ENCODE results near the gene SAXO2.
"Not testable (repeated sequence)": the region's sequence is repeated elsewhere in the genome, so short reads cannot be mapped to it uniquely, and the experiment has no call there.

Gene SAXO2

DNA sequence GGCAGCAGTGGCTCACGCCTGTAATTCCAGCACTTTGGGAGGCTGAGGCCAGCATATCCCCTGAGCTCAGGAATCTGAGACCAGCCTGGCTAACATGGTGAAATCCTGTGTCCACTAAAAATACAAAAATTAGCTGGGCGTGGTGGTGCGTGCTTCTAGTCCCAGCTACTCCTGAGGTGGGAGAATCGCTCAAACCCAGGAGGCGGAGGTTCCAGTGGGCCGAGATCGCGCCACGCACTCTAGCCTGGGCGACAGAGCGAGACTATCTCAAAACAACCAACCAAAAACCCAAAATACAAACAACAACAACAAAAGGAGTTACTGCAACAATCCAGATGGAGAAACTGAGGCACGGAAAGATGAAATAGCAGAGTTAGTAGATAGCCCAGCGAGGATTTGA is 35.4 kb downstream of the SAXO2 start:
- TF ChIP-seq, protein P1, sequence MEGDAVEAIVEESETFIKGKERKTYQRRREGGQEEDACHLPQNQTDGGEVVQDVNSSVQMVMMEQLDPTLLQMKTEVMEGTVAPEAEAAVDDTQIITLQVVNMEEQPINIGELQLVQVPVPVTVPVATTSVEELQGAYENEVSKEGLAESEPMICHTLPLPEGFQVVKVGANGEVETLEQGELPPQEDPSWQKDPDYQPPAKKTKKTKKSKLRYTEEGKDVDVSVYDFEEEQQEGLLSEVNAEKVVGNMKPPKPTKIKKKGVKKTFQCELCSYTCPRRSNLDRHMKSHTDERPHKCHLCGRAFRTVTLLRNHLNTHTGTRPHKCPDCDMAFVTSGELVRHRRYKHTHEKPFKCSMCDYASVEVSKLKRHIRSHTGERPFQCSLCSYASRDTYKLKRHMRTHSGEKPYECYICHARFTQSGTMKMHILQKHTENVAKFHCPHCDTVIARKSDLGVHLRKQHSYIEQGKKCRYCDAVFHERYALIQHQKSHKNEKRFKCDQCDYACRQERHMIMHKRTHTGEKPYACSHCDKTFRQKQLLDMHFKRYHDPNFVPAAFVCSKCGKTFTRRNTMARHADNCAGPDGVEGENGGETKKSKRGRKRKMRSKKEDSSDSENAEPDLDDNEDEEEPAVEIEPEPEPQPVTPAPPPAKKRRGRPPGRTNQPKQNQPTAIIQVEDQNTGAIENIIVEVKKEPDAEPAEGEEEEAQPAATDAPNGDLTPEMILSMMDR (IDR thresholded peaks at IDR 0.05; ENCODE audit: extremely low read depth, insufficient read depth, missing control alignments): no peak
- DNase-seq (ENCODE audit: low spot score): no peak
- in situ Hi-C loops (cut with MboI; ENCODE audit: low pct_unique_long_range_greater_than_20kb, low sequenced_read_pairs, unreplicated experiment): no loop called here

DNA sequence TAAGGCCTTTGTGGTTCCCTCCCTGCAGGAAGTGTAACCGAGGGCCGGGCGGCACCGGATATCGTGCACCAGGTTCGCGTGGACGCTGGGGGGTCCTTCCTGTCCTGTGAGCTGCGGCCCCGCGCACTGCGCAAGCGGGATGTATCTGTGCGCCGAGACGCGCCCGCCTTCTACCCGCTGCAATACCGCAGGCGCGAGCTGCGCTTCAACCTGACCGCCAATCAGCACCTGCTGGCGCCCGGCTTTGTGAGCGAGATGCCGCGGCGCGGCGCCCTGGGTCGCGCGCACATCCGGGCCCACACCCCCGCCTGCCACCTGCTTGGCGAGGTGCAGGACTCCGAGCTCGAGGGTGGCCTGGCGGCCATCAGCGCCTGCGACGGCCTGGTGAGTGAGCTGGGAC is 35.9 kb downstream of the SAXO2 start:
- in situ Hi-C loops (cut with MboI; ENCODE audit: low pct_unique_long_range_greater_than_20kb, low sequenced_read_pairs, unreplicated experiment): no loop called here
- TF ChIP-seq, protein P1 (IDR thresholded peaks at IDR 0.05; ENCODE audit: extremely low read depth, insufficient read depth, missing control alignments): no peak
- no peak for DNase-seq (ENCODE audit: low spot score)

DNA sequence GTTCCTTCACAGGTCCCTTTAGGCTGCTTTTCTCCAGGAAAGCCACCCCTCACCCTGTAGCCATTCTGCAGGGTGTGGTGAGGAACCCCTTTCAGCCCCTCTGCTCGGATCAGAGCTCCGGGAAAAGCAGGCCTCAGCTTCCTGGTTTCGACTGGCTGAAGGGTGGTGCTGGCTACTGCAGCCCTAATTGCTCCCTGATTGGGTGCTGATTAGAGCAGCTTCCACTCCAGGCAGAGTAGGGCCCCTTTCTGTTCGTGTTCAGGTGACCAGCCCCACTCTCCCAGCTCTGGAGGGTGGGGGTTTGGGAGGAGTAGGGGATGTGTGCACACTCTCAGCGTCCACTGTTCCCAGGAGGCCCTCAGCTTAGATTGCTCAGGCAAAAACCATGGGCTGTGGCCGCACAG is 36.9 kb downstream of the SAXO2 start:
- DNase-seq (ENCODE audit: low spot score); in situ Hi-C loops (cut with MboI; ENCODE audit: low pct_unique_long_range_greater_than_20kb, low sequenced_read_pairs, unreplicated experiment): not testable (repeated sequence)

DNA sequence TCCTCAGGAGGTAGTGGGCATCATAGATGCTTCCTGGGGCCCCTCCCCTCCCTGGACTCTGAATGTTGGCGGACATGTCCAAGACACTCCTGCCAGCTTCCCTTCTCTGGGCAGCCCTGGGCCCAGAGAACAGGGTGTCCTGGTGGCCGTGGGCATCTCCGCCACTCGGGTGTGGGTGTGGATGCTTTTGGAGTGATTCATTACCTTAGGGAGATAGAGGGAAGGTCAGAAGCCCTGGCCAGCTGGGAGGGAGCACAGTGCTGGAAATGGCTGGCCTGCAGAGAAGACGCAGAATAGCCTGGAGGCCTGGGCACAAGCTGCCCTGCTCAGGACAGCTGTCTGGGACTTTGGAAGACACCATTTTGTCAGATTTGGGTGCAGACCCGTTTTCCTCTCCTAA is 37.7 kb downstream of the SAXO2 start:
- DNase-seq (ENCODE audit: low spot score); in situ Hi-C loops (cut with MboI; ENCODE audit: low pct_unique_long_range_greater_than_20kb, low sequenced_read_pairs, unreplicated experiment): not testable (repeated sequence)

DNA sequence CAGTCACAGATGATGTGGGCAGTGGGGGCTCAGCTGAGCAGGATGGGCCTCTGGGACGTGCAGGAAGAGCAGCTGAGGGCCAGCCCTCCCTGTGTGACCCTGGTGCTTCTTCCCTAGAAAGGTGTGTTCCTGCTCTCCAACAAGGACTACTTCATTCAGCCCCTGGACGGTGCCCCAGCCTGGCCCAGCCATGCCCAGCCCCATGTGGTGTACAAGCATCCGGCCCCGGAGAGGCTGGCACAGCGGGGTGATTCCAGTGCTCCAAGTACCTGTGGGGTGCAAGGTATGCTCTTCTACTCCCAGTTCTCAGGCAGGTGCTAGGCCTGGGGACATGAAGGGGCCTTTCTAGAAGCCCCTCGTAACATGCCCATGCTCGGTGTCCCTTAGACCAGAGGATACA is 38.3 kb downstream of the SAXO2 start:
- TF ChIP-seq, protein P1 (IDR thresholded peaks at IDR 0.05; ENCODE audit: extremely low read depth, insufficient read depth, missing control alignments): no peak
- in situ Hi-C loops (cut with MboI; ENCODE audit: low pct_unique_long_range_greater_than_20kb, low sequenced_read_pairs, unreplicated experiment): no loop called here
- DNase-seq (ENCODE audit: low spot score): no peak

DNA sequence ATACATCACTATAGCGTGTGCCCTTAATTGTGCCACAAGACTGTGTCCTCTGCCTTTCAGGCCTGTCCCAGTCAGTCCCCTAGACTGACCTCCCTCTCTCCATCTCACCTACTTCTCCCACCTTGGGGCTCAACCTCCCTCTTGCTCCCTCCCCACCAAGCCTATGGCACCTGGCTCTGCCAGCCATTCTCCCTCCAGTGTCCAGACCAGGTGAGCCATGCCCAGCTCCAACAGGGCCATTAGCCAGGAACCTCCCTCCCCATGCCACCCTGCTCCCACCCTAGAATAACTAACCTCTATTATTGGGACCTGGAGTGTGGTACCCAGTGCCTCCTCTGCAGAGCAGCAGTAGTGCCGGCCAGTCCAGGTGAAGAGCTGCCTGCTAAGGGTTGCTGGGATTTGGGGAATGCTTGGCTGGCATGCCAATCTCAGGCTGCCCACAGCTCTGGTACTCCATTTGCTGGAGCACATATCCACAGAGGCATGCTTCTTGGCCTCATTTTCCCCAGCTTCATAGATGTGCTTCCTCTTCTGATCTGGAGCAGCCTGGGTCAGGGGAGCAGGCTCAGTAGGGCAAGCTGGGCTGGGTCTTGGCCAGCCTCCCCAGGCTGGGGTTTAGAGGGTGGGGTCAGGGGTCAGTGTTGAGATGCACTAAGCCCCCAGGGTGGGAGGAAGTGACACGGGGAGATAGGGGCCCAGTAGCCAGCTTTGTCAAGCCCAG is 38.8 kb downstream of the SAXO2 start:
- in situ Hi-C loops (cut with MboI; ENCODE audit: low pct_unique_long_range_greater_than_20kb, low sequenced_read_pairs, unreplicated experiment): no loop called here
- TF ChIP-seq, protein P1 (IDR thresholded peaks at IDR 0.05; ENCODE audit: extremely low read depth, insufficient read depth, missing control alignments): no peak
- DNase-seq (ENCODE audit: low spot score): no peak

DNA sequence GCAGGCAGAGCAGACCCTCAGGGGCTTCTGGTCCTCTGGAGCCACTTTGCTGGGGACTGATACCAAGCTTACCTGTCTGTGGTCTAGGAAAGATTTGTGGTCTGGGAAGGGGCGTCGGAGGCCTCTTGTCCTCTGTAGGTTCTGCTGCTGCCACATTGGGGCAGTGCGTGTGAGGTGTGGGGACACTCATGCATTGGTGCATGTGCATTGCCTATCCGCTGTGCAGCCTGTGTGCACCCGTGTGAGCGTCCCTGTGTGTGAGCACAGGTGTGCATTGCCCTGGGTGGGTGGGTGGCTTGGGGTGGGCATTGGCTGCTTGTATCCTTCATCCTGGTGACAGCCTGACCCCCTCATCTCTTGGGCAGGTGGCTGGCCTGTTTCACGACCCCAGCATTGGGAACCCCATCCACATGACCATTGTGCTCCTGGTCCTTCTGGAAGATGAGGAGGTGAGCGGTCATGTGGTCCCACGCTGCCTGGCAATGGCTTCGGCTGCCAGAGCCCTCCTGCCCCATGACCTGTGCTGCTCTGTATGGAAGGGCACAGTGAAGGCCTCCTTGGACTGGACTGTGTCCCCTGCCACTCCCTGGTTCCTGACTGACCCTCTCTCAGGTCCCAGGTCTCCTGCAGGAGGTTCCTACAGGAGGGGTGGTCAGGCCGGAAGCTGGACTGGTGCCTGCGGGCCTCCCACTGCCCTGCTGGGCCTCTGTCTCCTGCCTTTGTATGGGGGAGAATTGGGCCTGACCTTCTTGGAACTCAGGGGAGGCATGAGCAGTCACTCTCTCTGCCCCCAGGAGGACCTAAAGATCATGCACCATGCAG is 41.5 kb downstream of the SAXO2 start:
- DNase-seq (ENCODE audit: low spot score): no peak
- TF ChIP-seq, protein P1 (IDR thresholded peaks at IDR 0.05; ENCODE audit: extremely low read depth, insufficient read depth, missing control alignments): no peak
- in situ Hi-C loops (cut with MboI; ENCODE audit: low pct_unique_long_range_greater_than_20kb, low sequenced_read_pairs, unreplicated experiment): no loop called here

Measured in GM13977 (cell line).